ENCODE results near the gene OXCT2.

The OXCT2 gene

GRCh38 chr1:39753132-39754025 lies 17.8 kb downstream of the OXCT2 start:
- ChIA-PET POLR2A (ENCODE audit: low non-redundant PET) (interaction anchor here (0.6 kb wide), 1 partner anchor 15 kb away, joined by 6 read pairs; no protein-coding TSS in a partner anchor), CTCF (interaction anchor here (0.6 to 1.5 kb wide), 2 partner anchors 100 to 659 kb away, joined by 6 to 7 read pairs; no protein-coding TSS in a partner anchor)
- no peak for TF ChIP-seq CTCF (conservative IDR thresholded peaks at IDR 0.05; ENCODE audit: low read depth)
- no peak for DNase-seq (ENCODE audit: low spot score)
- no peak overlapping the region for H3K27ac ChIP-seq

DNA sequence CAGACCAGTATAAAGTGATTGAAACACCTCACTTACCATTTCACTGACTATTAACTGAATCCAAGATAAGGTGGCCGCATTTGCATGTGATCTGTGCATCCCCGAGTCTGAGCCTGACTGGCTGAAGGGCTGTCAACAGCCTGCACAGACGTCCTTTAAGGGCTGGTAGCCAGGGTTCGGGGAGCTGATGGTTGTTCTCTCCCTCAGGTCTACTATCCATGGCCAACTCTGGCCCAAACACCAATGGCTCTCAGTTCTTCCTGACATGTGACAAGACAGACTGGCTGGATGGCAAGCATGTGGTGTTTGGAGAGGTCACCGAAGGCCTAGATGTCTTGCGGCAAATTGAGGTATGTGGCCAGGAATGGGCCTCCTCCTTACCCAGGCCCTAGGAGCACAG lies 18.4 kb downstream of the OXCT2 start:
- DNase-seq (ENCODE audit: low spot score) = no peak
- CTCF ChIA-PET = interaction anchor here (1.5 kb wide), 1 partner anchor 99 kb away, joined by 7 read pairs; no protein-coding TSS in a partner anchor
- no peak overlapping the region for H3K27ac ChIP-seq
- no peak for TF ChIP-seq CTCF (conservative IDR thresholded peaks at IDR 0.05; ENCODE audit: low read depth)
- POLR2A ChIA-PET (ENCODE audit: low non-redundant PET) = no interaction called here

DNA sequence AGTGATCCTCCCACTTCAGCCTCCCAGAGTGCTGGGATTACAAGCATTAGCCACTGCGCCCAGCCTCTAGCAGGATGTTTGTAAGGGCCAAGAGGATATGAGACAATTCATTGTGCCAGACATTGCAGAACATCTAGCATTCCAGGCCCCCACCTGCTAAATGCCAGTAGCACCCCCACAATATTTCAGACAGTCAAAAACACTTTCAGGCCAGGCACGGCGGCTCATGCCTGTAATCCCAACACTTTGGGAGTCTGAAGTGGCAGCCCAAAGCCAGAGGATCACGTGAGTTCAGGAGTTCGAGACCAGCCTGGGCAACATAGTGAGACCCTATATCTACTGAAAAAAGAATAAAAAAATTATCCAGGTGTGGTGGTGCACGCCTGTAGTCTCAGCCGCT lies 19.6 kb downstream of the OXCT2 start:
- ChIA-PET POLR2A (ENCODE audit: low non-redundant PET) (no interaction called here), CTCF (no interaction called here)
- no peak for TF ChIP-seq CTCF (conservative IDR thresholded peaks at IDR 0.05; ENCODE audit: low read depth)
- DNase-seq (ENCODE audit: low spot score) = no peak
- H3K27ac ChIP-seq = no peak overlapping the region

- TF ChIP-seq CTCF (conservative IDR thresholded peaks at IDR 0.05; ENCODE audit: low read depth) = no peak
- no peak for DNase-seq (ENCODE audit: low spot score)
- H3K27ac ChIP-seq = no peak overlapping the region
- ChIA-PET POLR2A (ENCODE audit: low non-redundant PET) (no interaction called here), CTCF (no interaction called here)
Measured at GRCh38 chr1:39745016-39745670, 26.0 kb downstream of the OXCT2 start.

GRCh38 chr1:39738622-39739366 lies 32.4 kb downstream of the OXCT2 start, which contains the start of gene PPIE:
TSS of gene PPIE (plus strand) at chr1:39738882. CDS start at chr1:39738901, 19 bp downstream.
- peak within 1 kb of the TSS; percentile 68 for H3K27ac ChIP-seq
- ChIA-PET POLR2A (ENCODE audit: low non-redundant PET) (interaction anchor here (0.5 to 1.3 kb wide), 9 partner anchors 15 to 643 kb away, joined by 3 to 8 read pairs (median 4); partner anchors contain the start of gene BMP8B), CTCF (interaction anchor here (0.5 to 0.6 kb wide), 4 partner anchors 19 to 566 kb away, joined by 3 to 7 read pairs (median 5); no protein-coding TSS in a partner anchor)
- no peak for TF ChIP-seq CTCF (conservative IDR thresholded peaks at IDR 0.05; ENCODE audit: low read depth)
- peak; percentile 89 for DNase-seq (ENCODE audit: low spot score)
